Neural progenitor cell (in vitro differentiated cells): Measurements from ENCODE around the gene PTPRK.

Experiments
- EZH2 ChIP-seq: fragments of 200-600 bp; sonication (generic); IDR thresholded peaks from 2 replicates; pipeline ENCODE4 v1.6.1; 2017; ENCODE audit warnings: antibody characterized with exemption, mild to moderate bottlenecking, moderate library complexity
- EZH2phosphoT487 ChIP-seq: fragments of 200-600 bp; sonication (generic); IDR thresholded peaks from 2 replicates; pipeline ENCODE4 v1.6.1; 2017; ENCODE audit warnings: antibody characterized with exemption
- TF ChIP-seq, protein P1 (sequence below): fragments of 200-600 bp; sonication (generic); IDR thresholded peaks from 2 replicates; pipeline ENCODE4 v1.5.1; 2017; ENCODE audit warnings: antibody characterized with exemption, mild to moderate bottlenecking

- TF ChIP-seq, protein P1, sequence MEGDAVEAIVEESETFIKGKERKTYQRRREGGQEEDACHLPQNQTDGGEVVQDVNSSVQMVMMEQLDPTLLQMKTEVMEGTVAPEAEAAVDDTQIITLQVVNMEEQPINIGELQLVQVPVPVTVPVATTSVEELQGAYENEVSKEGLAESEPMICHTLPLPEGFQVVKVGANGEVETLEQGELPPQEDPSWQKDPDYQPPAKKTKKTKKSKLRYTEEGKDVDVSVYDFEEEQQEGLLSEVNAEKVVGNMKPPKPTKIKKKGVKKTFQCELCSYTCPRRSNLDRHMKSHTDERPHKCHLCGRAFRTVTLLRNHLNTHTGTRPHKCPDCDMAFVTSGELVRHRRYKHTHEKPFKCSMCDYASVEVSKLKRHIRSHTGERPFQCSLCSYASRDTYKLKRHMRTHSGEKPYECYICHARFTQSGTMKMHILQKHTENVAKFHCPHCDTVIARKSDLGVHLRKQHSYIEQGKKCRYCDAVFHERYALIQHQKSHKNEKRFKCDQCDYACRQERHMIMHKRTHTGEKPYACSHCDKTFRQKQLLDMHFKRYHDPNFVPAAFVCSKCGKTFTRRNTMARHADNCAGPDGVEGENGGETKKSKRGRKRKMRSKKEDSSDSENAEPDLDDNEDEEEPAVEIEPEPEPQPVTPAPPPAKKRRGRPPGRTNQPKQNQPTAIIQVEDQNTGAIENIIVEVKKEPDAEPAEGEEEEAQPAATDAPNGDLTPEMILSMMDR: no peak
- no peak for TF ChIP-seq EZH2
- no peak for TF ChIP-seq EZH2phosphoT487
Observed at GRCh38 chr6:128099571-128100197, 420.7 kb downstream of the PTPRK start.
